Activated CD4-positive, alpha-beta T cell treated with anti-CD3 and anti-CD28 coated beads, Interleukin-2, amount 50 U/mL, for 1 hour (primary cell): ENCODE data around the gene RSAD1.
"Not testable (repeated sequence)": the region's sequence is repeated elsewhere in the genome, so short reads cannot be mapped to it uniquely, and the experiment has no call there.

Experiments
- DNase-seq: peaks from one replicate; pipeline ENCODE4 v3.0.0-alpha.2; 2020

Gene RSAD1

DNA sequence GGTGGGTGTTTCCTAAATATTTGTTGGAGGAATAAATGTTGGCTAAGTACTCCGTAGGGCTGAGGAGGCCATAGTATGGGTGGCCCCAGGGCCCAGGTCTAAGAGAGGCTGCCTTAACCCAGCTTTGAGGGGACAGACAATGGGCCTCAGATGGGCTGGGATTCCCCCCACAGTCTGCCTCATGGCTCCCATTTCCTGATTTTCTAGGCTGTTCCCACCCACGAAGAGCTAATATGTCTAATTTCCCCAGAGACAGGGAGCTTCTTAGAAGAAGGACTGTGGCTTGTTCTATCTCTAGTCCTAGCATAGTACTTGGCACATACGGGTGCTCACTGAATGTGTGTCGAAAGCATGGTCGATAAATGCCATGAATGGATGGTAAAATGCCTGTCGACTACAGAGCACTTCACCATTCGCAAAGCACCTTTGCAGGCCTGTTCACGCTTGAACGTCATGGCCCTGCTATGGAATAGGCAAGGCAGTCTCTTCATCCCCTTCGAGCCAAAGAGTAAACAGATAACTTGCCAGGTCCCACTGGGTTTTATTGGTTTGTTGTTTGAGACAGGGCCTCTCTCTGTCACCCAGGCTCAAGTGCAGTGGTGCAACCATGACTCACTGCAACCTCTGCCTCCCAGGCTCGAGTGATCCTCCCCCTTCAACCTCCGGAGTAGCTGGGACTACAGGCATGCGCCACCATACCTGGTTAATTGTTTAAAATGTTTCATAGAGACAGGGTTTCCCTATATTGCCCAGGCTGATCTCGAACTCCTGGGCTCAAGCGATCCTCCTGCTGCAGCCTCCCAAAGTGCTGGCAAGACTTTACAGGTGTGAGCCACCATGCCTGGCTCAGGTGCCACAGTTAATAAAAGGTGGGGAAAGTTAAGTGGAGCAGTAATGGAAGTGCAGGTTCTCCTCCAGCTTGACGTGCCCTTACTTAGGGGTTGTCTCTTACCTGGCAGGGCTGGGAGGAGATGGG lies 19.7 kb upstream of the RSAD1 start:
- no peak for DNase-seq

- DNase-seq: no peak
Measured at GRCh38 chr17:50459756-50460155, 18.9 kb upstream of the RSAD1 start.

- DNase-seq: no peak
Measured at GRCh38 chr17:50460831-50461526, 17.7 kb upstream of the RSAD1 start.

GRCh38 chr17:50461550-50462132 lies 17.0 kb upstream of the RSAD1 start:
- DNase-seq: no peak

- DNase-seq: no peak
Measured at GRCh38 chr17:50462446-50462845, 16.2 kb upstream of the RSAD1 start.

DNA sequence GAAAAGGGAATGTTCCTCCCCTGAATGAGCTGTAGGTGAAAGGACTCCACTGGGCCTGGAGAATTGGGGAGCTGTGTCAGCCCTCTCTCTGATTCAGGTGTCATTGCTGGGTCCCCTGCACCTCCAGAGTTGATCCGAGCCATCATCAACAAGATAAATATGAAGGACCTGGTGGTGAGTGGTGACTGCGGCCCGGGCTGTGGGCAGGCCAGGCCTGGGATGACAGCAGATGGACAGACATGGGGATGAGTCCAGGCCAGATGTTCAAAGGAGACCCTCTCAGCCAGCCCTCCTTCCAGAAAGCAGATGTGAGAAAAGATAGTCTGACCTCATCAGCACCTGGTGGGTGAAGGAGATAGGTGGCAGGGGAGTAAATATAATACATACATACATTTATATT lies 14.5 kb upstream of the RSAD1 start:
- DNase-seq: no peak

GRCh38 chr17:50464736-50465135 lies 13.9 kb upstream of the RSAD1 start:
- DNase-seq: no peak

GRCh38 chr17:50465171-50465570 lies 13.5 kb upstream of the RSAD1 start:
- no peak for DNase-seq

GRCh38 chr17:50465635-50466034 lies 13.0 kb upstream of the RSAD1 start:
- no peak for DNase-seq

GRCh38 chr17:50466371-50467113 lies 12.1 kb upstream of the RSAD1 start:
- no peak for DNase-seq

- no peak for DNase-seq
Measured at GRCh38 chr17:50467114-50467854, 11.4 kb upstream of the RSAD1 start.

DNA sequence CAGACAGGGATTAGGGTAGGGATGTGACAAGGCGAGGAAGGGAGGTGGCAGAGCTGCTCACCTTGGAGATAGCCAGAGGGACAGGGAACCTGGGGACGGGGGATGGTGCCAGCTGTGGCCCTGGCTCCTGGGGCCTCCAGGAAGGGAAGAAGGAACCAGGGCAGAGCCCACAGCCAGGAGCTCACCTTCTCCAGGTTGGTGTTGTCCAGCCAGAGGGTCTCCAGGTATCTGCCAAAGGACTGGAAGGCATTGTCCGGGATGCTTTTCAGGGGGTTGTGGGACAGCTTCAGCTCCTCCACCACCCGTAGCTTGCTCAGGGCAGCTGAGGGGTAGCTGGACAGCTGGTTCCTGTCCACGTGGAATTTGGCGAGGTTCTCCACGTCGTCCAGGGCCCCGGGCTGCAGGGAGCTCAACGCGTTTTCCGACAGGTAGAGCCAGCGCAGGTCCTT lies 10.8 kb upstream of the RSAD1 start:
- no peak for DNase-seq

GRCh38 chr17:50468304-50469207 lies 10.1 kb upstream of the RSAD1 start, which contains the start of gene CHAD:
Gene CHAD, minus strand, starts transcription at chr17:50468880. Its CDS starts 67 bp downstream, at chr17:50468813.
- DNase-seq: no peak

DNA sequence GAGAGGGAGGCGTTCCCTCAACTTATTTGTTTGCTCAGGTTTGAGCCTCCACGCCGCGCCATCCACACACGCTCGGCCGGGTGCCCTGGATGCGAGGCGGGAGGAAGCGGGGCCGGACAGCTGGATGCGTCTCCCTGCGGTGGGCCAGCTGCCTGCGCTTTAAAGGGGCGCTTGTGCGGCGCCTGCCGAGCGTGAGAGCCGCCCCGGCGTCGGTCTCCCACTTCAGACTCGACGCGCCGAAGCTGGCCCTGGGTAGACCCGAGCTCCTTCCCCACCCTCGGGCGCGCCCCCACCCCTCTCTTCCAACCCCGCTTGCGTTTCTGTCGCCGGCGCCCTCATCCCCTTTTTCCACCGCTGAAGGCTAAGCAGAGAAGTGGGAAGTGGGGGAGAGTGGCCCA lies 9.5 kb upstream of the RSAD1 start:
- DNase-seq: no peak

DNA sequence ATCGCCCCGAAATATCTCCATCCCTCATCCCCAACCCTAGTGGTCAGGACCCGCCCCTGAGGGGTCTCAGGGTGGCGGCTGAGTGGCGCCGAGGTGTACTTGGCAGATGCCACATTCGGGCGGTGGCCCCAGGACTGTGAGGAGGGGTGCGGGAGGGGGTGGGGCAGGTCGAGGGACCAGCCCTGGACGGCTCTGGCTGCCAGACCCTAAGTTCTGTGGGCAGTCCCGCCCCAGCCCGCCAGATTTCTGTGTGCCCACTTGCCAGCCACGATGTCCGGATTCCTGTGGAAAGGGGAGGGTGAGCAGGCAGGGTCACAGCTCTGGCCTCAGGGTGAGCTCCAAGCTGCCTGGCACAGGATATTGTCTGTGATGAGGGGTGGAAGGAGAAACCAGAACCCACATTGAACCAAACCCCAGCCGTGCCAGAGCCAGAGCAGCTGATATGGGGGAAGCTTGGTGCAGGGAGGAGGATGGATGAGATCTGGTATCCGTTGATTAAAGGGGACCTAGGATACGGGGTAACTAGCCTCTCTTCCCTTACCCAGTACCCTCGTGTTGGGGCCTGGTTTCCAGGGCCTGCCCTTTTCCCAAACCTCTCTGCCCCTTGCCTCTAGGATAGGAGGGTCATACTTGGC lies 8.9 kb upstream of the RSAD1 start:
- DNase-seq: no peak

- no peak for DNase-seq
Measured at GRCh38 chr17:50470426-50470825, 8.2 kb upstream of the RSAD1 start.

DNA sequence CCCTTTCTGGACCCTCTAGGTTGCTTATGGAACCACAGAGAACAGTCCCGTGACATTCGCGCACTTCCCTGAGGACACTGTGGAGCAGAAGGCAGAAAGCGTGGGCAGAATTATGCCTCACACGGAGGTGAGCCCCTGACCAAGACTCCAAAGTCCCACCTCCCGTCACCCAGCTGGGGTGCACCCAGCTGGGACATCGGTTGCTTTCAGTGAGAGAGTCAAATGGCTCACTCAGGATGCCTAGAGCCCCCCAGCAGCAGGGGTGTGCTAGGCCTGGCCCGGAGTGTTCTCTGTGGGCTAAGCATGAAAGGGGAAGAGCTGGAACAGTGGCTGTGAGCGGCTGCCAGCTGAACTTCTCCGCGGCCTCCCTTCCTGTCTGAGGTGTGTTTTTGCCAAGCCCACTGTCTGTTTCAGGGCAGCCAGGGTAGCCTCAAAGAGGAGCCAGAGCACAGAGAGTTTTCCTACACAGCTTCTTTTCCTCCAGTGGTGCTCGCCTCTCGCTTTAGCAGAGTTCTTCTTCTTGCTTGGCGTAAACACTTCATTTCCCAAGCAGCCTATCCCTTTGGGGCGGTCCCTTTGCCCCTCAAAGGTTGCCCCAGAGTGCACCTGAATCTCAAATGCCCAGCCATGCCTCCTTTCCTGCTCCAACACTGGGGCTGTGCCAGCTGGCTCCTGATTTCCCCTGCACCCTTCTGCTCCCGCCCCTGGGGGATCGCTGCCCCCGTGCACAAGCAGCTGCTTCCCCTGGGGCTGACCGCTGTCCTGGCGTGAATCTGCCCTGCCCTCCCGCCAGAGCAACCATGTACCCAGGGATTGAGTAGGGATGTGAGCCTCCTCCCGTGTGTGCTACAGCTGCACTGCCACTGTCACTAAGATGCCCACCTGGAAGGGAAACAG lies 7.4 kb upstream of the RSAD1 start:
- DNase-seq: no peak

- DNase-seq: no peak
Measured at GRCh38 chr17:50472286-50472685, 6.4 kb upstream of the RSAD1 start.

- DNase-seq: not testable (repeated sequence)
Measured at GRCh38 chr17:50472761-50473161, 5.9 kb upstream of the RSAD1 start.
